Vagina (tissue), 2 donors: ENCODE data around the gene RBM44. TPM values are rescaled to one million over a fixed set of nuclear protein-coding genes. Genes with fewer than 3 reads are reported as not detected.
"Not testable (repeated sequence)": the region's sequence is repeated elsewhere in the genome, so short reads cannot be mapped to it uniquely, and the experiment has no call there.

Source experiments
- DNase-seq, 2 donors: peaks; one replicate each; pipeline ENCODE4 v3.0.0-alpha.2; 2017; ENCODE audit errors: extremely low spot score in 2 of 2
- H3K27ac ChIP-seq: fragments of 200-600 bp; sonication (generic); one replicate; pipeline ENCODE4 v1.5.1; 2019
- H3K27me3 ChIP-seq: fragments of 200-600 bp; sonication (generic); one replicate; pipeline ENCODE4 v1.5.1; 2019
- H3K36me3 ChIP-seq, 2 donors: fragments of 200-600 bp; sonication (generic); one replicate each; pipeline ENCODE4 v1.5.1; 2017 to 2019
- H3K4me1 ChIP-seq: fragments of 200-600 bp; sonication (generic); one replicate; pipeline ENCODE4 v1.5.1; 2019
- H3K4me3 ChIP-seq, 2 donors: fragments of 200-600 bp; sonication (generic); 1 replicate in 1 of 2; 2 replicates in 1 of 2; pipeline ENCODE4 v1.5.1; 2016 to 2019
- H3K9me3 ChIP-seq: fragments of 200-600 bp; sonication (generic); one replicate; pipeline ENCODE4 v1.5.1; 2019
- CTCF ChIP-seq, 3 experiments: fragments of 450-650 bp in 2 of 3; fragments of 200-600 bp in 1 of 3; sonication (generic) in 1 of 3; IDR thresholded peaks; one replicate each; pipeline ENCODE4 v1.5.1; 2017 to 2019; ENCODE audit warnings: antibody characterized with exemption in 3 of 3, mild to moderate bottlenecking in 2 of 3, moderate library complexity in 2 of 3
- POLR2A ChIP-seq, 2 donors: fragments of 450-650 bp; IDR thresholded peaks; one replicate each; pipeline ENCODE4 v1.6.1; 2017; ENCODE audit warnings: antibody characterized with exemption in 2 of 2, mild to moderate bottlenecking in 2 of 2, moderate library complexity in 2 of 2
- POLR2AphosphoS5 ChIP-seq, 2 donors: sonication (generic); formaldehyde crosslinking; IDR thresholded peaks; one replicate each; pipeline ENCODE4 v1.9.0; 2017; ENCODE audit warnings: antibody characterized with exemption in 2 of 2, mild to moderate bottlenecking in 2 of 2, low read depth in 1 of 2; ENCODE audit not compliant: insufficient read depth in 1 of 2
- intact Hi-C: fragments of 100-400 bp; cut with DNase I; formaldehyde crosslinking; loops from one replicate; pipeline ENCODE4 v1.15.1; 2023
- total RNA-seq: library from RNA; depleted of rRNA; stranded (reverse); fragments of >200 nt; gene quantifications from one replicate; pipeline ENCODE4 v1.2.3, GENCODE V29; 2016

Gene RBM44
- total RNA-seq, 1 donor from 2014 or later, result 0.98 TPM

GRCh38 chr2:237782181-237782580, 16.4 kb upstream of the RBM44 start:
- Histone ChIP-seq H3K36me3 (peaks cover 0 to 45% of the 10 kb centered on the region in 2 donors), H3K9me3 (peaks cover 8% of the 10 kb centered on the region), H3K4me1 (no peaks in the 10 kb centered on the region), H3K27me3 (no peaks in the 10 kb centered on the region), H3K4me3 (no peak overlapping the region), H3K27ac (no peak overlapping the region)
- TF ChIP-seq POLR2AphosphoS5 (IDR thresholded peaks at IDR 0.05; ENCODE audit: insufficient read depth in 1 of 2, low read depth in 1 of 2) (no peak), POLR2A (IDR thresholded peaks at IDR 0.05) (no peak), CTCF (IDR thresholded peaks at IDR 0.05) (no peak)
- intact Hi-C loops, result no loop called here
- DNase-seq, result no peak

GRCh38 chr2:237783678-237784077, 14.9 kb upstream of the RBM44 start:
- peaks cover 11% of the 10 kb centered on the region for H3K9me3 ChIP-seq
- intact Hi-C loops, H3K4me1 ChIP-seq, DNase-seq, H3K27ac ChIP-seq, H3K4me3 ChIP-seq, H3K27me3 ChIP-seq: not testable (repeated sequence)
- H3K36me3 ChIP-seq, result peaks cover 0 to 35% of the 10 kb centered on the region in 2 donors

- Histone ChIP-seq H3K4me3 (no peak overlapping the region), H3K27me3 (no peaks in the 10 kb centered on the region), H3K4me1 (no peaks in the 10 kb centered on the region), H3K9me3 (peaks cover 11% of the 10 kb centered on the region), H3K36me3 (peaks cover 0 to 3% of the 10 kb centered on the region in 2 donors), H3K27ac (no peak overlapping the region)
- intact Hi-C loops, result no loop called here
- TF ChIP-seq POLR2A (IDR thresholded peaks at IDR 0.05), result no peak
- TF ChIP-seq POLR2AphosphoS5 (IDR thresholded peaks at IDR 0.05; ENCODE audit: insufficient read depth in 1 of 2, low read depth in 1 of 2), result no peak
- no peak for TF ChIP-seq CTCF (IDR thresholded peaks at IDR 0.05)
- no peak for DNase-seq
These were observed 11.6 kb upstream of the RBM44 start for GRCh38 chr2:237786936-237787335.

GRCh38 chr2:237790353-237790752, 8.2 kb upstream of the RBM44 start:
- Histone ChIP-seq H3K9me3 (peaks cover 11% of the 10 kb centered on the region), H3K36me3 (no peaks in the 10 kb centered on the region), H3K4me3 (no peak overlapping the region), H3K27me3 (no peaks in the 10 kb centered on the region), H3K27ac (no peak overlapping the region), H3K4me1 (no peaks in the 10 kb centered on the region)
- TF ChIP-seq POLR2A (IDR thresholded peaks at IDR 0.05), result no peak
- no peak for TF ChIP-seq POLR2AphosphoS5 (IDR thresholded peaks at IDR 0.05; ENCODE audit: insufficient read depth in 1 of 2, low read depth in 1 of 2)
- TF ChIP-seq CTCF (IDR thresholded peaks at IDR 0.05), result no peak
- intact Hi-C loops, result no loop called here
- DNase-seq, result no peak

GRCh38 chr2:237791977-237792727, 6.4 kb upstream of the RBM44 start:
- no peak overlapping the region for H3K4me3 ChIP-seq
- no peaks in the 10 kb centered on the region for H3K36me3 ChIP-seq
- no peak for DNase-seq
- intact Hi-C loops, result no loop called here
- no peaks in the 10 kb centered on the region for H3K27me3 ChIP-seq
- H3K27ac ChIP-seq, result no peak overlapping the region
- TF ChIP-seq CTCF (IDR thresholded peaks at IDR 0.05), result no peak
- TF ChIP-seq POLR2AphosphoS5 (IDR thresholded peaks at IDR 0.05; ENCODE audit: insufficient read depth in 1 of 2, low read depth in 1 of 2), result no peak
- no peak for TF ChIP-seq POLR2A (IDR thresholded peaks at IDR 0.05)
- H3K9me3 ChIP-seq, result peaks cover 3% of the 10 kb centered on the region
- no peaks in the 10 kb centered on the region for H3K4me1 ChIP-seq
